ENCODE data around the gene CHFR.

DNA sequence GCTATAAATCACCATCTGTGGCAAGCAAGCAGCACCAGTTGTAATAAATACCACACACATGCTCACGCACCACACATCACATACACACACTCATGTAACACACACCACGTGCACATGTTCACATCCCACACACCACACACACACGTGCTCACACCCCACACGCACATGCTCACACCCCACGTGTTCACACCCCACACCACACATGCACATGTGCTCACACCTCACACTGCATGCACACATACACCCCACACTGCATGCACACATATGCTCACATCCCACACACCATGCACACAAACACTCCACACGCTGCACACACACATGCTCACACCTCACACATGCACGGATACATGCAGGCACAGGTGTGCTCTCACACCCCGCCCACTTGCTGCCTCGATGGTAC lies 102.8 kb downstream of the CHFR start:
- no peak for TF ChIP-seq POLR2A (IDR thresholded peaks at IDR 0.05)
- TF ChIP-seq, protein P1, sequence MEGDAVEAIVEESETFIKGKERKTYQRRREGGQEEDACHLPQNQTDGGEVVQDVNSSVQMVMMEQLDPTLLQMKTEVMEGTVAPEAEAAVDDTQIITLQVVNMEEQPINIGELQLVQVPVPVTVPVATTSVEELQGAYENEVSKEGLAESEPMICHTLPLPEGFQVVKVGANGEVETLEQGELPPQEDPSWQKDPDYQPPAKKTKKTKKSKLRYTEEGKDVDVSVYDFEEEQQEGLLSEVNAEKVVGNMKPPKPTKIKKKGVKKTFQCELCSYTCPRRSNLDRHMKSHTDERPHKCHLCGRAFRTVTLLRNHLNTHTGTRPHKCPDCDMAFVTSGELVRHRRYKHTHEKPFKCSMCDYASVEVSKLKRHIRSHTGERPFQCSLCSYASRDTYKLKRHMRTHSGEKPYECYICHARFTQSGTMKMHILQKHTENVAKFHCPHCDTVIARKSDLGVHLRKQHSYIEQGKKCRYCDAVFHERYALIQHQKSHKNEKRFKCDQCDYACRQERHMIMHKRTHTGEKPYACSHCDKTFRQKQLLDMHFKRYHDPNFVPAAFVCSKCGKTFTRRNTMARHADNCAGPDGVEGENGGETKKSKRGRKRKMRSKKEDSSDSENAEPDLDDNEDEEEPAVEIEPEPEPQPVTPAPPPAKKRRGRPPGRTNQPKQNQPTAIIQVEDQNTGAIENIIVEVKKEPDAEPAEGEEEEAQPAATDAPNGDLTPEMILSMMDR (IDR thresholded peaks at IDR 0.05), result no peak

All from lower leg skin (tissue), 3 donors.